ENCODE measurements around the gene CALN1. TPM values are rescaled to one million over a fixed set of nuclear protein-coding genes. Genes with fewer than 3 reads are reported as not detected.

The CALN1 gene
- total and polyA plus RNA-seq, 9 donors: under 0.01 to 0.18 (median 0.13) TPM; not detected in 2

DNA sequence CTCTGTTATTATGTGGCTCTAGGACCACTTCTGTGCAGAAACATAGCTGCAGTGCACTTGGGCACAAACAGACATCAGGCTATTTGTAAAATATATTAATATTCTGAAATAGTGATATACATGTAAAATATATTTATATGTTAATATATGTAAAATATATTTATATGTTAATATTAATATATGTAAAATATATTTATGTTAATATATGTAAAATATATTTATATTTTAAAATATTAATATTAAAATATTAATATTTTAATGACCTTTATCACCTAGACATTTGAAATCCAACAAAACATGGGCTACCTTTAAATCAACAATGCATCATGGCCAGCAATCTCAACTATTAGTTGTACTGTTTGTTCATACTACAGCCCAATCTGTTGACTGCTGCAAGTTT lies 347.2 kb downstream of the CALN1 start:
- no peak for DNase-seq
- Histone ChIP-seq H3K9me3 (no peaks in the 10 kb centered on the region), H3K4me1 (ENCODE audit: insufficient read depth) (no peaks in the 10 kb centered on the region), H3K27ac (no peak overlapping the region), H3K27me3 (no peaks in the 10 kb centered on the region), H3K4me3 (no peak overlapping the region), H3K36me3 (no peaks in the 10 kb centered on the region)
- intact Hi-C loops (cut with DNase I): no loop called here
- TF ChIP-seq EP300 (IDR thresholded peaks at IDR 0.05) (no peak), POLR2A (IDR thresholded peaks at IDR 0.05) (no peak)
- TF ChIP-seq, protein P1, sequence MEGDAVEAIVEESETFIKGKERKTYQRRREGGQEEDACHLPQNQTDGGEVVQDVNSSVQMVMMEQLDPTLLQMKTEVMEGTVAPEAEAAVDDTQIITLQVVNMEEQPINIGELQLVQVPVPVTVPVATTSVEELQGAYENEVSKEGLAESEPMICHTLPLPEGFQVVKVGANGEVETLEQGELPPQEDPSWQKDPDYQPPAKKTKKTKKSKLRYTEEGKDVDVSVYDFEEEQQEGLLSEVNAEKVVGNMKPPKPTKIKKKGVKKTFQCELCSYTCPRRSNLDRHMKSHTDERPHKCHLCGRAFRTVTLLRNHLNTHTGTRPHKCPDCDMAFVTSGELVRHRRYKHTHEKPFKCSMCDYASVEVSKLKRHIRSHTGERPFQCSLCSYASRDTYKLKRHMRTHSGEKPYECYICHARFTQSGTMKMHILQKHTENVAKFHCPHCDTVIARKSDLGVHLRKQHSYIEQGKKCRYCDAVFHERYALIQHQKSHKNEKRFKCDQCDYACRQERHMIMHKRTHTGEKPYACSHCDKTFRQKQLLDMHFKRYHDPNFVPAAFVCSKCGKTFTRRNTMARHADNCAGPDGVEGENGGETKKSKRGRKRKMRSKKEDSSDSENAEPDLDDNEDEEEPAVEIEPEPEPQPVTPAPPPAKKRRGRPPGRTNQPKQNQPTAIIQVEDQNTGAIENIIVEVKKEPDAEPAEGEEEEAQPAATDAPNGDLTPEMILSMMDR (IDR thresholded peaks at IDR 0.05): no peak

DNA sequence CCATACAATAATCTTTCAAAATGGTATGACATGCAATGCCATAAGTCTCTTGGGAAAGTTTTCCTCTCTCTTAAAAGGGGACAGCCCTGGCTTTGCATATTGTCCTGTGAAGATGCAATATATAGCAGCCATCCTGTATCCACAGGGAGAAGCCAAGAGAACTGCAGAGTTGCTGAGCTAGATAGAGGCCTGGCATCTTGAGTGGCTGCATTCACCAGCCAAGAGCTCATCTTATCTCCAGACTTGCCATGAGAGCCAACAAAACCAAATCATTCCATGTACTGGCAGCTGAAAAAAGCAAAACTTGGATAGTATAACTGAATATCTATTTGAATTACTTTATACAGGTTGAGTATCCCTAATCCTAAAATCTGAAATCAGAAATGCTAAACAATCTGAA lies 348.8 kb downstream of the CALN1 start:
- Histone ChIP-seq H3K27me3 (no peaks in the 10 kb centered on the region), H3K4me3 (no peak overlapping the region), H3K4me1 (ENCODE audit: insufficient read depth) (no peaks in the 10 kb centered on the region), H3K9me3 (no peaks in the 10 kb centered on the region), H3K27ac (no peak overlapping the region), H3K36me3 (no peaks in the 10 kb centered on the region)
- intact Hi-C loops (cut with DNase I): no loop called here
- no peak for DNase-seq
- no peak for TF ChIP-seq EP300 (IDR thresholded peaks at IDR 0.05)
- TF ChIP-seq, protein P1 (IDR thresholded peaks at IDR 0.05): no peak
- TF ChIP-seq POLR2A (IDR thresholded peaks at IDR 0.05): no peak

DNA sequence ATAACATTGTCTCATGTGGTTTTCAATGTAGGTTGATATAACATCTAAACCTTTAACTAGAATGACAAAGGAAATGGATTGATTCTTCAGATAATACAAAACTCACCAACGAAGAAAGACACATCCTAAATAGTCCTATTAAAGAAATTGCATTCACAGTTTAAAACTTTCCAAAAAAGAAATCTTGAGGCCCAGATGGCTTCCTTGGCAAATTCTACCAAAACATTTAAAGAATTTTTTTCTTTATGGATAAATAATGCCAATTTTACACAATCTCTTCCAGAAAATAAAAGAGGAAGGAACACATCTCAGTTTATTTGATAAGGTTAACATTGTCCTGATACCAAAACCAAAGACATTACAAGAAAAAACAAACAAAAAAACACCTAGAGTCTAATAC lies 349.5 kb downstream of the CALN1 start:
- DNase-seq: no peak
- Histone ChIP-seq H3K4me3 (no peak overlapping the region), H3K27ac (no peak overlapping the region), H3K4me1 (ENCODE audit: insufficient read depth) (no peaks in the 10 kb centered on the region), H3K27me3 (no peaks in the 10 kb centered on the region), H3K36me3 (no peaks in the 10 kb centered on the region), H3K9me3 (no peaks in the 10 kb centered on the region)
- TF ChIP-seq POLR2A (IDR thresholded peaks at IDR 0.05): no peak
- TF ChIP-seq EP300 (IDR thresholded peaks at IDR 0.05): no peak
- TF ChIP-seq, protein P1 (IDR thresholded peaks at IDR 0.05): no peak
- WGBS, 3 donors: 63 to 73% (median 68%) methylated on average over 1 of the region's 1 CpG
- intact Hi-C loops (cut with DNase I): no loop called here

DNA sequence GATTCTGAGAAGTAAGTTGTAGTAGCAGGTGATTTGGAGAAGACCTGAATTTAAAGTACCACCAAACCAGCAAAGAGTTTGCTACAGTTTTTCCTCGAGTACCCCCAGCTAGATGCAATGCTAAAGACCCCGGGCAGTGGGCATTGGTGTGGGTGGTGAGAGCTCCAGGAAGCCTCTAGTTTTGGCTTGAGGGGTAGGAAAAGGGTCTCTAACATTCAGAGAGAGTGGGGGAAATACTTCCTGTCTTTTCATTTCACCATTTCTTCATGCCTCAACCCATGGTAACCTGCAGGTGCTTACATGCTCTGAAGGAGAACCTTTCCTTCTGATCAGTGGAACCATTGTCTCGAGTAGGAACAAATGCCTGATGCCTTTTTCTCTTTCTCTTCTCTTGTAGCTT lies 352.2 kb downstream of the CALN1 start:
- Histone ChIP-seq H3K9me3 (no peaks in the 10 kb centered on the region), H3K27ac (no peak overlapping the region), H3K36me3 (no peaks in the 10 kb centered on the region), H3K27me3 (no peaks in the 10 kb centered on the region), H3K4me3 (no peak overlapping the region), H3K4me1 (ENCODE audit: insufficient read depth) (no peaks in the 10 kb centered on the region)
- no peak for DNase-seq
- WGBS, 3 donors: 65 to 76% (median 72%) methylated on average over 3 of the region's 3 CpGs
- TF ChIP-seq EP300 (IDR thresholded peaks at IDR 0.05) (no peak), POLR2A (IDR thresholded peaks at IDR 0.05) (no peak)
- TF ChIP-seq, protein P1 (IDR thresholded peaks at IDR 0.05): no peak
- intact Hi-C loops (cut with DNase I): no loop called here

DNA sequence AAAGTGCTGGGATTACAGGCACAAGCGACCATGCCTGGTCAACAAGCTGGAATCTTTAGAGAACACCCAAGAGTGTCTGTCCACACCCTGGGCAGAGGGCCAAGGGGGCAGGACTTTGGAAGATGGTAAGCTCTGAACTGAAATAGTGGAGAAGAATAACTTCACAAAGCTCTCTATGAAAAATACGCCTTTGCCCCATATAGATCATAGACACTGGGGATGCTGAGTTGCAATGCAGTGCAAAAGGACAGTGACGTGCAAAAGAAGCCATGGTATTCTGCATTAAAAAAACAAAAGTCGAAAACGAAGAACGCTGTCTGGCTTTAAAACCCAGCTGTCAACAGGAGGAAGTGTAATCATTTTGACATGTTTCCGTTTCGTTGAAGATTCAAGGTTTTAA lies 353.6 kb downstream of the CALN1 start:
- 35 to 63% (median 48%) methylated on average over 8 of the region's 8 CpGs for WGBS, 3 donors
- Histone ChIP-seq H3K36me3 (no peaks in the 10 kb centered on the region), H3K27me3 (no peaks in the 10 kb centered on the region), H3K9me3 (no peaks in the 10 kb centered on the region), H3K4me3 (no peak overlapping the region), H3K27ac (no peak overlapping the region), H3K4me1 (ENCODE audit: insufficient read depth) (no peaks in the 10 kb centered on the region)
- DNase-seq: no peak
- TF ChIP-seq EP300 (IDR thresholded peaks at IDR 0.05): no peak
- TF ChIP-seq POLR2A (IDR thresholded peaks at IDR 0.05): no peak
- TF ChIP-seq, protein P1 (IDR thresholded peaks at IDR 0.05): no peak
- intact Hi-C loops (cut with DNase I): no loop called here

Measured in ovary (tissue), 9 donors.